ENCODE data around the gene FHOD1.

- TF ChIP-seq CTCF (tag by site-specific recombination; IDR thresholded peaks at IDR 0.05) (no peak), ZSCAN18 (tag by site-specific recombination; IDR thresholded peaks at IDR 0.05) (no peak), KLF10 (tag by site-specific recombination; IDR thresholded peaks at IDR 0.05) (no peak), ZNF416 (tag by site-specific recombination; IDR thresholded peaks at IDR 0.05) (no peak), ZNF624 (tag by site-specific recombination; IDR thresholded peaks at IDR 0.05) (no peak), ZNF24 (tag by site-specific recombination; IDR thresholded peaks at IDR 0.05) (no peak), ZNF184 (tag by site-specific recombination; IDR thresholded peaks at IDR 0.05) (no peak), ZNF768 (tag by site-specific recombination; IDR thresholded peaks at IDR 0.05) (no peak), ZNF571 (tag by site-specific recombination; IDR thresholded peaks at IDR 0.05) (no peak)
Measured at GRCh38 chr16:67227567-67227921, 19.7 kb downstream of the FHOD1 start.

Data from HEK293 (cell line).